Left ventricle myocardium inferior (tissue), 1 donor: ENCODE data around the gene MFSD1. TPM values are rescaled to one million over a fixed set of nuclear protein-coding genes. Genes with fewer than 3 reads are reported as not detected.

Source experiments
- DNase-seq: peaks from one replicate; pipeline ENCODE4 v3.0.0-alpha.2; 2020
- H3K27ac ChIP-seq: fragments of 200-600 bp; replicated peaks from 2 replicates; pipeline ENCODE4 v1.8.0; 2021
- H3K27me3 ChIP-seq: fragments of 200-600 bp; 2 replicates; pipeline ENCODE4 v1.8.0; 2021; ENCODE audit warnings: low read depth
- H3K36me3 ChIP-seq: fragments of 200-600 bp; 2 replicates; pipeline ENCODE4 v1.8.0; 2021
- H3K4me1 ChIP-seq: fragments of 200-600 bp; 2 replicates; pipeline ENCODE4 v1.8.0; 2021
- H3K4me3 ChIP-seq: fragments of 200-600 bp; 2 replicates; pipeline ENCODE4 v1.8.0; 2021; ENCODE audit warnings: mild to moderate bottlenecking, moderate library complexity
- H3K9me3 ChIP-seq: fragments of 200-600 bp; replicated peaks from 2 replicates; pipeline ENCODE4 v1.8.0; 2021
- intact Hi-C: fragments of 100-400 bp; cut with micrococcal nuclease; formaldehyde crosslinking; loops from one replicate; pipeline ENCODE4 v1.11.0; 2022
- total RNA-seq: library from RNA; stranded (reverse); fragmentation: NEBNext Ultra II Directional; extraction: Animal tissue kit (Norgen Biotek cat#: 25700); gene quantifications from one replicate; pipeline ENCODE4 v1.2.1, GENCODE V29; 2021
- TF ChIP-seq, protein P1 (sequence below): fragments of 200-600 bp; IDR thresholded peaks from 2 replicates; pipeline ENCODE4 v1.8.0; 2021; ENCODE audit warnings: antibody characterized with exemption, mild to moderate bottlenecking, borderline replicate concordance
- donor health status: DM: no; HTN: yes; CAD: no; lungs with severe emphysema.

Gene MFSD1
- total RNA-seq, 1 donor from 2014 or later, result 26.2 TPM

GRCh38 chr3:158769549-158769948, 32.3 kb upstream of the MFSD1 start:
- peak overlapping the region; percentile 81 for H3K27ac ChIP-seq

GRCh38 chr3:158769952-158770740, 31.7 kb upstream of the MFSD1 start:
- no peaks in the 10 kb centered on the region for H3K9me3 ChIP-seq
- intact Hi-C loops, result no loop called here
- H3K27me3 ChIP-seq, result no peaks in the 10 kb centered on the region
- no peaks in the 10 kb centered on the region for H3K36me3 ChIP-seq
- H3K4me1 ChIP-seq, result peaks cover 66% of the 10 kb centered on the region
- no peak for DNase-seq
- peak overlapping the region; percentile 81 for H3K27ac ChIP-seq
- TF ChIP-seq, protein P1, sequence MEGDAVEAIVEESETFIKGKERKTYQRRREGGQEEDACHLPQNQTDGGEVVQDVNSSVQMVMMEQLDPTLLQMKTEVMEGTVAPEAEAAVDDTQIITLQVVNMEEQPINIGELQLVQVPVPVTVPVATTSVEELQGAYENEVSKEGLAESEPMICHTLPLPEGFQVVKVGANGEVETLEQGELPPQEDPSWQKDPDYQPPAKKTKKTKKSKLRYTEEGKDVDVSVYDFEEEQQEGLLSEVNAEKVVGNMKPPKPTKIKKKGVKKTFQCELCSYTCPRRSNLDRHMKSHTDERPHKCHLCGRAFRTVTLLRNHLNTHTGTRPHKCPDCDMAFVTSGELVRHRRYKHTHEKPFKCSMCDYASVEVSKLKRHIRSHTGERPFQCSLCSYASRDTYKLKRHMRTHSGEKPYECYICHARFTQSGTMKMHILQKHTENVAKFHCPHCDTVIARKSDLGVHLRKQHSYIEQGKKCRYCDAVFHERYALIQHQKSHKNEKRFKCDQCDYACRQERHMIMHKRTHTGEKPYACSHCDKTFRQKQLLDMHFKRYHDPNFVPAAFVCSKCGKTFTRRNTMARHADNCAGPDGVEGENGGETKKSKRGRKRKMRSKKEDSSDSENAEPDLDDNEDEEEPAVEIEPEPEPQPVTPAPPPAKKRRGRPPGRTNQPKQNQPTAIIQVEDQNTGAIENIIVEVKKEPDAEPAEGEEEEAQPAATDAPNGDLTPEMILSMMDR, result no peak
- H3K4me3 ChIP-seq, result no peak overlapping the region

More at GRCh38 chr3:158769549-158769948, 32.3 kb upstream of the MFSD1 start:
- intact Hi-C loops, result no loop called here
- peaks cover 69% of the 10 kb centered on the region for H3K4me1 ChIP-seq
- H3K9me3 ChIP-seq, result no peaks in the 10 kb centered on the region
- DNase-seq, result no peak
- no peaks in the 10 kb centered on the region for H3K27me3 ChIP-seq
- H3K36me3 ChIP-seq, result no peaks in the 10 kb centered on the region
- H3K4me3 ChIP-seq, result no peak overlapping the region
- TF ChIP-seq, protein P1, result no peak

DNA sequence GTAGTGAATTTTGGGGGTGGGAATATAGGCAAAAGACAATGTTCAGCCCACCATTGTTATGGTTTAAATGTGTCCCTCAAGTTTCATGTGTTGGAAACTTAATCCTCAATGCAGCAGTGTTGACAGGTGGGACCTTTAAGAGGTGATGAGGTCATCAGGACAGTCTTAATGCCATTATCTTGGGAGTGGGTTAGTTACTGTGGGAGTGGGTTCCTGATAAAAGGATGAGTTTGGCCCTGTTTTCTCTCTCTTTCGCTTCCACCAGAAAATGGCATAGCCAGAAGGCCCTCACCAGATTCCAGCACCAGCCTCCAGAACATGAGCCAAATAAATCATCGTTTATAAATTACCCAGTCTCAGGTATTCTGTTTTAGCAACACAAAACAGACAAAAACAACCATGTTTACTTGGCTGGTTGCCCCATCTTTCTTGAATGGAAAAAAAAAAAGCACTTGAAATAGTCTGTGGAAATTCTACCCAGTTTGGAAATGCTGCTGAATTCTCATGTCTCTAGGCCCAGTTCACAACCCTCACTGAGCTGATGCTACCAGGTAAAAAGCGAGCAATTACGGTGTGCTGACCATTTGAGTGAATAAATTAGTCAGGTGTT, 31.0 kb upstream of the MFSD1 start:
- no peaks in the 10 kb centered on the region for H3K36me3 ChIP-seq
- no peak overlapping the region for H3K4me3 ChIP-seq
- H3K4me1 ChIP-seq, result peaks cover 60% of the 10 kb centered on the region
- intact Hi-C loops, result no loop called here
- no peaks in the 10 kb centered on the region for H3K9me3 ChIP-seq
- TF ChIP-seq, protein P1, result no peak
- H3K27me3 ChIP-seq, result no peaks in the 10 kb centered on the region
- H3K27ac ChIP-seq, result peak overlapping the region; percentile 81
- DNase-seq, result no peak

DNA sequence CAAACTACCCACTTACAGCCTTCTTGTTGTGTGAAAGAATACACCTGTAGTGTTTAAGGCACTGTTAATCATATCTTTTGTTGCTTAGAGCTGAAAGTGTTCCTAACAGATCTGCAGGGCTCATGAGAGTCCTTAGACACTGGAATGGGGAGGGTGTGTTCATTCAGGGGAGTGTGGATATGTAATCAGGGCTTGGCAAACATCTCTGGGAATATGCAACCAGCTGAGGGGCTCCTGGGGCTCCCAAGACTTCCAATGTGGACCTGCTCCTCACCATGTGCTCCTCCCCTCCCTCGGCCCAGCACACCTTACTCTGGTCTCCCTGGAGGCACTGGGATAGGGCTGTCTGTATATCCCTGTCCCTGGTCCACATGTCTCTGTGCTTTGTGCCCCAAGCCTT, 30.3 kb upstream of the MFSD1 start:
- H3K4me3 ChIP-seq, result no peak overlapping the region
- H3K27ac ChIP-seq, result no peak overlapping the region
- TF ChIP-seq, protein P1, result no peak
- H3K4me1 ChIP-seq, result peaks cover 58% of the 10 kb centered on the region
- H3K36me3 ChIP-seq, result no peaks in the 10 kb centered on the region
- no peaks in the 10 kb centered on the region for H3K9me3 ChIP-seq
- no peak for DNase-seq
- intact Hi-C loops, result no loop called here
- no peaks in the 10 kb centered on the region for H3K27me3 ChIP-seq

- Histone ChIP-seq H3K4me1 (peaks cover 58% of the 10 kb centered on the region), H3K27me3 (no peaks in the 10 kb centered on the region), H3K4me3 (no peak overlapping the region), H3K27ac (no peak overlapping the region), H3K36me3 (no peaks in the 10 kb centered on the region), H3K9me3 (no peaks in the 10 kb centered on the region)
- intact Hi-C loops, result no loop called here
- TF ChIP-seq, protein P1, result no peak
- DNase-seq, result no peak
Observed at GRCh38 chr3:158771982-158772381, 29.9 kb upstream of the MFSD1 start.
